Measurements from ENCODE around the gene P2RY12. TPM values are rescaled to one million over a fixed set of nuclear protein-coding genes. Genes with fewer than 3 reads are reported as not detected.

Gene P2RY12
- total RNA-seq, 1 experiment from 2014 or later = not detected

DNA sequence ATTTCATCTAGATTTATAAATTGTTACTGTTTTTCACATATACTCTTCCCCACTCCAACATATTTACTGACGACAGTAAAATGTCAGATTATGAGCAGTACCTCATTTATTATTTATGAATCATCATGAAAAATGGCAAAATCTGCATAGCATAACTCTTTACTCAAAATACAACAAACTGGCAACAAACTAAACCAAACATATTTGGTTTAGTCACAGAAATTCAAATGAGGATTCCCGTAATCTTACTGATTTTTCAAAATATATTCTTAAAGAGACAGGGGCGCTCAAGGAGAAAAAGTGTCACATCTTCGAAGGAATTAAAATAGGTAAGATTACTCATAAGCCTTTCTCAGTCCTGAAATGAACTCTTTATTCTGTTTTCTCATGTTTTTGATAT is 64.9 kb downstream of the P2RY12 start:
- no peak for TF ChIP-seq CTCF (IDR thresholded peaks at IDR 0.05; ENCODE audit: insufficient read depth in 1 of 2, low read depth in 1 of 2, low read length in 1 of 2, severe bottlenecking in 1 of 2, unreplicated experiment in 1 of 2)
- Mint-ChIP-seq H3K27ac (ENCODE audit: unreplicated experiment) (no peak overlapping the region), H3K36me3 (ENCODE audit: insufficient read depth, unreplicated experiment) (no peaks in the 10 kb centered on the region), H3K4me3 (ENCODE audit: unreplicated experiment) (no peak overlapping the region), H3K27me3 (ENCODE audit: insufficient read depth, unreplicated experiment) (no peaks in the 10 kb centered on the region), H3K4me1 (ENCODE audit: low read depth, unreplicated experiment) (peaks cover 12% of the 10 kb centered on the region), H3K9me3 (ENCODE audit: unreplicated experiment) (no peaks in the 10 kb centered on the region)
- POLR2A ChIA-PET = no interaction called here
- no peaks in the 10 kb centered on the region for H3K4me1 ChIP-seq
- no TSS peak for BruUV-seq (replicated peaks)
- no peaks in the 10 kb centered on the region for H3K9me3 ChIP-seq
- intact Hi-C loops (cut with micrococcal nuclease; ENCODE audit: unreplicated experiment) = no loop called here
- DNase-seq = no peak
- CTCF ChIA-PET = no interaction called here
- H3K4me3 ChIP-seq (ENCODE audit: low read depth, low read length) = no peak overlapping the region
- no peaks in the 10 kb centered on the region for H3K27me3 ChIP-seq (replicated peaks; ENCODE audit: control insufficient read depth, insufficient read depth, low read length)
- no peaks in the 10 kb centered on the region for H3K36me3 ChIP-seq (ENCODE audit: control insufficient read depth, insufficient read depth, low read length)

DNA sequence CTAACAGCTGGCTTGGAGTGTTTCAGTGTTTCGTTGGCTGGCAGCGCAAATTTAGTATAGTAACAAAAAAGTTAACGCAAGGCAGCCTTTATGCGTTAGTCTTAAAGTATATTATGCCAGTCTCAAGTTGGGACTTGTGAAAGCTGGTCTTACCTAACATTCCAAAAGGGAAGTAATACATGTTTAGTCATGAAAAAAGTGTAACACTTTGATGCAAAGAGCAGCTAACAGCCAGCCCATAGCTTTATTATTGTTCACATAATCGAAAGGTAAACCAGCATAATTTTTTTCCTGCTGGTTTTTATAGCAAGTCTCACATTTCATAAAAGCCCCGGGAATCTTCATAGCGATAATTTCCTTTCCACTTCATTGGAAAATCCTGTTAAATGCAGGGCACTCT is 65.6 kb downstream of the P2RY12 start:
- intact Hi-C loops (cut with micrococcal nuclease; ENCODE audit: unreplicated experiment) = no loop called here
- no peak overlapping the region for H3K4me3 ChIP-seq (ENCODE audit: low read depth, low read length)
- CTCF ChIA-PET = no interaction called here

DNA sequence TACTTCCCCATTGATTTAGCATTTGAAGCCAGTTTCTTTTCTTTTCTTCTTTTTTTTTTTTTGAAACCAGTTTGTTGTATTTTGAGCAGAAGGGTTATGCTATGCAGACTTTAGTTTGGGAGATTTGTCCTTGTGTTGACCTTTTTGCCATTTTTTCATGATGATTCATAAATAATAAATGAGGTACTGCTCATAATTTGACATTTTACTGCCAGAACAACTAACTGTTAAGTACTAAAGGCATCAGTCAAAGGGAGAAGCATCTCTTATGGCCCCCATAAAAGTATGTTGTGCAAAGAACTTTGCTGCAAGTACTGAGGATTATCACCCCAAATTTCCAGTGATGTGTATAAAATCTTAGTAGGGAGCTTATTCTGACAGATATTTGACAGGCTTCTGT is 66.2 kb downstream of the P2RY12 start:
- intact Hi-C loops (cut with micrococcal nuclease; ENCODE audit: unreplicated experiment) = no loop called here
- ChIA-PET POLR2A (no interaction called here), CTCF (no interaction called here)
- H3K27ac Mint-ChIP-seq (ENCODE audit: unreplicated experiment) = no peak overlapping the region
- Histone ChIP-seq H3K4me1 (no peaks in the 10 kb centered on the region), H3K27me3 (replicated peaks; ENCODE audit: control insufficient read depth, insufficient read depth, low read length) (no peaks in the 10 kb centered on the region), H3K9me3 (no peaks in the 10 kb centered on the region), H3K4me3 (ENCODE audit: low read depth, low read length) (no peak overlapping the region), H3K36me3 (ENCODE audit: control insufficient read depth, insufficient read depth, low read length) (no peaks in the 10 kb centered on the region)
- H3K27me3 Mint-ChIP-seq (ENCODE audit: insufficient read depth, unreplicated experiment) = no peaks in the 10 kb centered on the region
- H3K9me3 Mint-ChIP-seq (ENCODE audit: unreplicated experiment) = no peaks in the 10 kb centered on the region
- BruUV-seq (replicated peaks) = no TSS peak
- peaks cover 12% of the 10 kb centered on the region for H3K4me1 Mint-ChIP-seq (ENCODE audit: low read depth, unreplicated experiment)
- no peaks in the 10 kb centered on the region for H3K36me3 Mint-ChIP-seq (ENCODE audit: insufficient read depth, unreplicated experiment)
- no peak for DNase-seq
- TF ChIP-seq CTCF (IDR thresholded peaks at IDR 0.05; ENCODE audit: insufficient read depth in 1 of 2, low read depth in 1 of 2, low read length in 1 of 2, severe bottlenecking in 1 of 2, unreplicated experiment in 1 of 2) = no peak
- no peak overlapping the region for H3K4me3 Mint-ChIP-seq (ENCODE audit: unreplicated experiment)

More for the DNA sequence above, 65.6 kb downstream of the P2RY12 start:
- H3K36me3 ChIP-seq (ENCODE audit: control insufficient read depth, insufficient read depth, low read length) = no peaks in the 10 kb centered on the region
- no peaks in the 10 kb centered on the region for H3K4me1 ChIP-seq
- Mint-ChIP-seq H3K27me3 (ENCODE audit: insufficient read depth, unreplicated experiment) (no peaks in the 10 kb centered on the region), H3K4me3 (ENCODE audit: unreplicated experiment) (no peak overlapping the region), H3K4me1 (ENCODE audit: low read depth, unreplicated experiment) (peaks cover 12% of the 10 kb centered on the region), H3K36me3 (ENCODE audit: insufficient read depth, unreplicated experiment) (no peaks in the 10 kb centered on the region), H3K27ac (ENCODE audit: unreplicated experiment) (no peak overlapping the region), H3K9me3 (ENCODE audit: unreplicated experiment) (no peaks in the 10 kb centered on the region)
- no peaks in the 10 kb centered on the region for H3K9me3 ChIP-seq
- no peak for DNase-seq
- TF ChIP-seq CTCF (IDR thresholded peaks at IDR 0.05; ENCODE audit: insufficient read depth in 1 of 2, low read depth in 1 of 2, low read length in 1 of 2, severe bottlenecking in 1 of 2, unreplicated experiment in 1 of 2) = no peak
- H3K27me3 ChIP-seq (replicated peaks; ENCODE audit: control insufficient read depth, insufficient read depth, low read length) = no peaks in the 10 kb centered on the region
- no TSS peak for BruUV-seq (replicated peaks)
- POLR2A ChIA-PET = no interaction called here

Measured in Caco-2 (cell line).